Measurements from ENCODE around the gene POMT2.
"Not testable (repeated sequence)": the region's sequence is repeated elsewhere in the genome, so short reads cannot be mapped to it uniquely, and the experiment has no call there.

The POMT2 gene

DNA sequence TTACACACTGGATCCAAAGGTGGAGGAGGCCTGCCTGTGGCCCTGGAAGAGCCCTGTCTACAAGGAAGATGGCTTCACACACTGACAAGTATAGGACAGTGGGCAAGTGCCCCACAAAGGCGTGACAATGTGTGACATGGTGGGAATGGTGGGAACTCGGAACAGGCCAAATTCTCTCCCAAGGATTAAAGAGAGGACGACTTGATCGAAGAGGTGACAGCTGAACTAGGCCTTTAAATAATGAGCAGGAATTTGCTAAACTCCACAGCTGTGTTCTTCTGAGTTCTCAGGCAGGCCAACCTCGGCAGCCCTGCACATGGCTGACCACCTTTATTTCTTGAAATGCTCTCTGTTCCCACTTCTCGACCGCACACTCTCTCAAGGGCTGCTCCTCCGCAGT, 23.8 kb downstream of the POMT2 start:
- no peak for DNase-seq (ENCODE audit: low read depth in 2 of 2)

DNA sequence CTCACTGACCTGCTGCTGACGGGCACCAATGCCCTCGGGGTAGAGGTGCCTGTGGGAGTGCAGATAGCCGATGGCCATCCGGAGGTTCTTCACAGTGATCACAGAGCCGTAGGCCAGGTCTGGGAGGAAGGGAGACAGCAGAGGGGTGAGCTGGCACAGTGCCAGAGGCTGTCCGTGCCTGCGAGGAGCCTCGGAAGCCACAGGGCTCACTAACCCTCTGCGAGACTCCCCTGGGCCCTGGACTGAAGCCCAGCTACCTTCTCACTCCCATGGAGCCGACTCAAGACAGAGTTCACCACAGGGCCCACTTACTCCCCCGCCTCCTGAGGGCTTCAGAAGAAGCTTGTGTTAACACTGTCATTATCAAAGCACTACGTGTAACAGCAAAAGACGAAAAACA, 24.5 kb downstream of the POMT2 start:
- no peak for DNase-seq (ENCODE audit: low read depth in 2 of 2)

DNA sequence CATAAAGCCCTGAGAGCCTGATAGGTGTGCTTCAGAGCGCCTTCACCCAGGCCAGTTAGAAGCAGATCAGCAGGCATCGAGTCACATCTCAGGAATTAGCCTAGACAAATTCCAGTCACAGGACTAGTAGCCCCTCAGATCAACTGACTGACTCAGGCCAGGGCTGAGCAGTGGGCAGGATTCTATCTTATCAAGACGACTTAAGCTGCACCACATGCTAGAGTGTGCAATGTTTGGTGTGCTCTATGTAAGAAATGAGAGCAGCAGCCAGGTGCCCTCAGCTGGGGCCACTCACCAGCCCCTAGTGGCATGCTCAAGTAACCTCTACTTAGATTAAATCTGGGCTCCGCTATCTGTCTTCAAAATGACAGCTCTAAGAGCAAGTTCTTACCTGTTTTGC, 30.0 kb downstream of the POMT2 start:
- no peak for DNase-seq (ENCODE audit: low read depth in 2 of 2)

DNA sequence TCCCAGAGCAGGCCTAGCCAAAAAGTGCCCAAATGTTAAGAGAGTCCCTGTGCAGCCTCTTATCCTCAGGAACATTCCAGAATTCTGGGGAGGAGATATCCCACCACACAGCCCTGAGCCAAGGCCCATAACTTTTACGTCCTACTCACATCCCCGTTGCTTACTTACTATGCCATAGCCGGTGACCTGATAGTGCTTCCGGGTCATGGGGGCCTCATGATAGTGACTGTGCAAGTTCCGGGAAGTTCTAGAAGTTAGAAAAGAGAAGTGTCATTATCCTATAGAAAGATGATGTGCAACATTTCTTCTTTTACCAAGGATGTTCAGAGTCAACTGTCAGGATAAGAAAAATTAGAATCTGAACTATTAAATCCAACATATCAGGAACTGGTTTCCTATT, 34.1 kb downstream of the POMT2 start:
- no peak for DNase-seq (ENCODE audit: low read depth in 2 of 2)

- no peak for DNase-seq (ENCODE audit: low read depth in 2 of 2)
Measured at GRCh38 chr14:77284466-77284865, 36.2 kb downstream of the POMT2 start.

- no peak for DNase-seq (ENCODE audit: low read depth in 2 of 2)
Measured at GRCh38 chr14:77284066-77284465, 36.6 kb downstream of the POMT2 start.

DNA sequence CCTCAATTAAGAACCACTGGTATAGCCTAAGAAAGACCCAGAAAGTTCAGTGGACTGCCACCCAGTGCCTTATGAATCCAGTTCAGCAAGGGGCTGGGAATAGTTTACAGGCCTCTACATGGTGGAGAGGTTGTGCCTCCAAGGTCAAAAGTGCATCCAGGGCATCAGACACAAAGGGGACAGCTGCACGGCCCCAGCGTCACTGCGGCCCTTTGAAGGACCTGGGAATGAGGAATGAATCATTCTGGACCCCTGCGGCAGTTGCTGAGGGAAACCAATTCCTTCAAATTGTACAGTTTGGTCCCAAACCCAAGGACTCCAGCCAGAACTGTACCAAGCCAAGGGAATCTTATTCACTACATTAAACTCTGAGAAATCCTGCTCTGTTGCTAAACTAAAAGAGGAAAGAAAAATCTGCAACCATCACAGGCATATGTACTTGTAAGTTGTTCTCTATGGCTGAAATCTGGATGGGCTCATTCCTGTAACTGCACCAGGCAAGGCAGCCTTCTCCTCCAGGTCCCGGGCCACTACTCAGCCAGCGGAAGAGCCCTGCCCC, 38.8 kb downstream of the POMT2 start:
- no peak for DNase-seq (ENCODE audit: low read depth in 2 of 2)

DNA sequence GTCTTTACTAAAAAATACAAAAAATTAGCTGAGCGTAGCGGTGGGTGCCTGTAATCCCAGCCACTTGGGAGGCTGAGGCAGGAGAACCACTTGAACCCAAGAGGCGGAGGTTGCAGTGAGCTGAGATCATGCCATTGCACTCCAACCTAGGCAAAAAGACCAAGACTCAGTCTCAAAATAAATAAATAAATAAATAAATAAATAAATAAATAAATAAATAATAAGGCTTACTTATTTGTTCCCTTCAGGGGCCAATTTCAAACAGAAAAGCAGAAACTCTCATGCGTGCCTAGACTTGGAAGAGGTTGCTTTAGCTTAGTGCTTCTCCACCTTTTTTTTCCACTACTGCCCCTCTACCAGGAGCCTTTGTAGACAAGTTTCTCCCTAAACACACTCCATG, 39.8 kb downstream of the POMT2 start:
- not testable (repeated sequence) for DNase-seq (ENCODE audit: low read depth in 2 of 2)

DNA sequence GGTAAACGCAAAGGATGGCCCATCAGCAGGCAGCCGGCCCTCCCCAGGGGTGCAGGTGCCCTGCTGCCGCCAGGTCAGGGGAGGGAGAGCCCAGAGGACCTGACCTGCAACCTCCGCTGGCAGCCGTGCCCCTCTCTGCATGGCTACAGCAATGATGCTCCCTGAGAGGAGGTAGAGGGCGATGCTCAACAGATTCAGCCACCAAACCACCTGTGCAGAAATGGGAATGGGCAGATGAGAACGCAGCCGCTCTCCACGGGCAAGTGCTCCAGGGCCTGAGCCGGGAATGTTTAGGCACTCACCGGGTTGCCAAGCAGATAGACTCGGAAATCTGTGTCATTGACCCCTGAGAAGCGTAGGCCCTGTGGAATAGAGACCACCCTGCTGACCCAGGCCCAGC, 41.0 kb downstream of the POMT2 start:
- DNase-seq (ENCODE audit: low read depth in 2 of 2): no peak

- no peak for DNase-seq (ENCODE audit: low read depth in 2 of 2)
Measured at GRCh38 chr14:77278461-77279230, 42.0 kb downstream of the POMT2 start.

DNA sequence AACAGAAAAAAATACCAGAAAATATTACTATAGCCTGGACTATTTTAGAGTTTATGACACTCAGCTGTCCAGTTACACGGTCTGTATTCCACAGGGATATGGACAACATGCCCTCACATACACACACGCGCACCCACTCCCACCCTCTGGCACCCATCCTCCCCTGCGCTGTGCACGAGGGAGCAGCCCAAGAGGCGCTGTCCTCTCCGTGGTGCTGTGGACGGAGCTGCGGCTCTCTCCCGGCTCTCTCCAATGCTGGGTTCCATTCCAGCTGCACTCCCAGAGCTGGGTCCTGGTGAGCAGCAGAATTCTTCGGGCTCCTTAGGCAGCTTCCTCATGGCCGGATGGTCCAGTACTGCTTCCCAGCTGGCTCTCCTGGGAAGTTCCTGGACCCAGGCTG, 43.7 kb downstream of the POMT2 start:
- no peak for DNase-seq (ENCODE audit: low read depth in 2 of 2)

- no peak for DNase-seq (ENCODE audit: low read depth in 2 of 2)
Measured at GRCh38 chr14:77276295-77276935, 44.3 kb downstream of the POMT2 start.

DNA sequence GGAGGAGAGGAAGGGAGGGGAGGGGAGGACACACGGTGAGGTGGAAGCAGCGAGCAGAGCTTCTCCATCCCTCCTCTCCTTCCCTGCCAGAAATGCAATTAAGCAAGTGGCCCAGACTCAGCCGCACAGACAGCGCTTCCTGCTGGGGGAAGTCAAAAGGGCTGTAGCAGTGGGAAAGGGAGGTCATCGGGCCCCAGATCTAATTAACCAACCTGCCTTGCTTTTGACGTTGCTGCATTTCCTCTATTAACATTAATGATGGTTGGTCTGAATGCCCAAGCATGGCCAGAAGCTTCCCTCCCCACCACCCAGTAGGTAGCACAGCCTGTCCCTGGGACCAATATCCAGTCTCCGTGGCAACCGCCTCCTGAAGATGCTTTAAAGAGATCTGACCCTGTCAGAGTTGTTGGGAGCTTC, 45.1 kb downstream of the POMT2 start:
- DNase-seq (ENCODE audit: low read depth in 2 of 2): no peak

- no peak for DNase-seq (ENCODE audit: low read depth in 2 of 2)
Measured at GRCh38 chr14:77275041-77275580, 45.6 kb downstream of the POMT2 start.

DNA sequence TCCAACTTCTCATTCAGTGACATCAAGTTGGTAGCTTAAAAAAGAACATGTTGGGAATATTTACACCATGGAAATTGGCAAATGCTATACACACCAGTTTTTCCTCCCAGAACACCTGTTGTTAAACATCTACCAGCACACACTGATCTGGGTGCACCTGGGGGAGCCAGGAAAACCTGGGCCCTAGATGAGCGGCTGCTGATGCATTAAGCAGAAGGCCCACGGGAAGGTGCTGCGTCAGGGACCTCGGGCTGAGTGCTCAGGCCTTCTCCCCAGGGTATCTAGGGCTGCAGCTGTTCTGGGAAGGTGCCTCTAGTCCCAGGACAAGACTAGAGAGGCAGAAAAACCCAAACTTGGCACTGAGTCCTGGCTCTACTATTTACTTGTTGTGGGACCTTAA, 46.9 kb downstream of the POMT2 start:
- no peak for DNase-seq (ENCODE audit: low read depth in 2 of 2)

DNA sequence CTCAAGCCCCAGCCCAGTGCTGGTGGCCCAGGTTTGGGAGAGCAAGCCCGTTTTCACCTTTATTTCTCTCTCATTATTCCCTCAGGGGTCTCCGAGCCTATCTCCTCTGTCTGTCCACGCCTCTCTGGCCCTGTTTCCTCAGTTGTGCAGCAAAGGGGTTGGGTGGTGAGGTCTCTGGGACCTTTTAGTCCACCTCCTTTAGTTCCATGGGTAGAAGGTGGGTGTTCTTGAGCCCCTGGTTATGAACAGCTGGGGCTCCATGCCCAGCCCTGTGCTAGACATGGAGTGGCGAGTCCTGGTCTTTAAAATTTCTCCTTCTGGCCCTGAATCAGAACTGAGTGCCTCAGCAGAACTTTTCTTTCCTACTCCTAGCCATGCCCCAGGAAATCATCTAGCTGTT, 48.4 kb downstream of the POMT2 start:
- DNase-seq (ENCODE audit: low read depth in 2 of 2): no peak

DNA sequence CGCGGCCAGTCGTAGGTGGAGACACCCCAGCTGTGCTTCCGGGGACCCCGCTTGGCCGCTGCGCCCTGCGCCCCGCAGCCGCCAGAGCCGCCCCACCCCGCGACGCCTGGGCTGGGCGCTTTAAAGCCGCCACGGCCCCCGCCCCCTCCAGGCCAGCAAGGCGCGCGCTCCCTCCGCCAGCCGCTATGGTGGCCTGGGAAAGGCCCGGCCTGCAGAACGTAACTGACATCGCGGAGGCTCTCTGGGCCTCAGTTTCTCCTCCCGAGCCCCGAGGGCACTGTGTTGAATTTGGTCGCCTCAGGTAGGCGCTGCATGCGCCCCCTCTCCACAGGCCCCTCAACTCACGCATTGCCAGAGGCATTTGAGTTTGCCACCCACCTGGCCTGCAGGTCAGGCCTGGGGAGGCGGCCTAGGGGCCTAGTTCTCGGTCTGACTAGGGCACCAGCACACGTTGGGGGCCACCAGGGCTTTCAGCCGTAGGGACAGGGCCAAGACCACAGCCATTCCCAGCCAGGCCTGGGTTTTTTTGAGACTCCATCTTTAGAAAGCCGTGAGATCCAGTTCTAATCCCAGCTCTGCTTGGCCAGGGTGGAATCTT, 49.5 kb downstream of the POMT2 start, which contains the start of gene NGB:
TSS of gene NGB (minus strand) at position 94 of the 598 bp plus-strand sequence. CDS start 269 bp downstream, outside the sequence.
- DNase-seq (ENCODE audit: low read depth in 2 of 2): no peak

- DNase-seq (ENCODE audit: low read depth in 2 of 2): no peak
Measured at GRCh38 chr14:77270361-77271112, 50.1 kb downstream of the POMT2 start.

- DNase-seq (ENCODE audit: low read depth in 2 of 2): no peak
Measured at GRCh38 chr14:77268989-77269600, 51.6 kb downstream of the POMT2 start.

GRCh38 chr14:77267937-77268699, 52.6 kb downstream of the POMT2 start:
- no peak for DNase-seq (ENCODE audit: low read depth in 2 of 2)
